ENCODE results near the gene BZW1. TPM values are rescaled to one million over a fixed set of nuclear protein-coding genes. Genes with fewer than 3 reads are reported as not detected.

Gene BZW1
- total and polyA plus RNA-seq, 2 experiments from 2014 or later = 118 to 323 TPM

DNA sequence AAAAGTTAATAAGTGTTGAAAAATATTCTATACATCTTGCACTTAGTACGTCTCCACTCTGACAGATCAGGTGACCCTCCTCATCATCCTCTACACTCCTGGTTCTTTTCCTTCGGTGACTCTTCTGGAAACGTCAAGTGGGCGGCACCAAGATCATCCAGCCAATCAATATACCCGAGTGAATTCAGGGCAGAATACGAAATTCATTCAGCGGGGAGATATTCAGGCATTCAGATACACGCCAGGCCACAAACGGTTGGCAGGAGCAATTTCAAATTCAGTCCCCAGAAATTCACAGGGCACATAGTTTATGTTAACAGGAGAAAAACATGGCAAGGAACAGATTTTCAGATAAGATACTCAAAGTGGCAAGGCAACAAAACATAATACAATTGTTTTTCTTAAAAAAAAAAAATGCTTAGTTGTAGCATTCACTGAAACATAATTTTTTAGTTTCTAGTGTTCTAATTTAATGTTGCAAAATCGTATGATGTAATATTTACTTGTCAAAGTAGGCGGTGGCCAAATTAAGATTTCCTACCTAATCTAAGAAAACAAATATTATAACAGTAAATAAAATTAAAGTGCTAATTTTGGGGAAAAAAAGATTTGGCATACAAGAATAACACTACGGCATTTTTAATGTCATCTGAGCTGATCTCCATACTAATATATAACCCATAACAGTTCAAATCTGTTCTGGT is 48.5 kb downstream of the BZW1 start (continued):
- TF ChIP-seq, protein P1, sequence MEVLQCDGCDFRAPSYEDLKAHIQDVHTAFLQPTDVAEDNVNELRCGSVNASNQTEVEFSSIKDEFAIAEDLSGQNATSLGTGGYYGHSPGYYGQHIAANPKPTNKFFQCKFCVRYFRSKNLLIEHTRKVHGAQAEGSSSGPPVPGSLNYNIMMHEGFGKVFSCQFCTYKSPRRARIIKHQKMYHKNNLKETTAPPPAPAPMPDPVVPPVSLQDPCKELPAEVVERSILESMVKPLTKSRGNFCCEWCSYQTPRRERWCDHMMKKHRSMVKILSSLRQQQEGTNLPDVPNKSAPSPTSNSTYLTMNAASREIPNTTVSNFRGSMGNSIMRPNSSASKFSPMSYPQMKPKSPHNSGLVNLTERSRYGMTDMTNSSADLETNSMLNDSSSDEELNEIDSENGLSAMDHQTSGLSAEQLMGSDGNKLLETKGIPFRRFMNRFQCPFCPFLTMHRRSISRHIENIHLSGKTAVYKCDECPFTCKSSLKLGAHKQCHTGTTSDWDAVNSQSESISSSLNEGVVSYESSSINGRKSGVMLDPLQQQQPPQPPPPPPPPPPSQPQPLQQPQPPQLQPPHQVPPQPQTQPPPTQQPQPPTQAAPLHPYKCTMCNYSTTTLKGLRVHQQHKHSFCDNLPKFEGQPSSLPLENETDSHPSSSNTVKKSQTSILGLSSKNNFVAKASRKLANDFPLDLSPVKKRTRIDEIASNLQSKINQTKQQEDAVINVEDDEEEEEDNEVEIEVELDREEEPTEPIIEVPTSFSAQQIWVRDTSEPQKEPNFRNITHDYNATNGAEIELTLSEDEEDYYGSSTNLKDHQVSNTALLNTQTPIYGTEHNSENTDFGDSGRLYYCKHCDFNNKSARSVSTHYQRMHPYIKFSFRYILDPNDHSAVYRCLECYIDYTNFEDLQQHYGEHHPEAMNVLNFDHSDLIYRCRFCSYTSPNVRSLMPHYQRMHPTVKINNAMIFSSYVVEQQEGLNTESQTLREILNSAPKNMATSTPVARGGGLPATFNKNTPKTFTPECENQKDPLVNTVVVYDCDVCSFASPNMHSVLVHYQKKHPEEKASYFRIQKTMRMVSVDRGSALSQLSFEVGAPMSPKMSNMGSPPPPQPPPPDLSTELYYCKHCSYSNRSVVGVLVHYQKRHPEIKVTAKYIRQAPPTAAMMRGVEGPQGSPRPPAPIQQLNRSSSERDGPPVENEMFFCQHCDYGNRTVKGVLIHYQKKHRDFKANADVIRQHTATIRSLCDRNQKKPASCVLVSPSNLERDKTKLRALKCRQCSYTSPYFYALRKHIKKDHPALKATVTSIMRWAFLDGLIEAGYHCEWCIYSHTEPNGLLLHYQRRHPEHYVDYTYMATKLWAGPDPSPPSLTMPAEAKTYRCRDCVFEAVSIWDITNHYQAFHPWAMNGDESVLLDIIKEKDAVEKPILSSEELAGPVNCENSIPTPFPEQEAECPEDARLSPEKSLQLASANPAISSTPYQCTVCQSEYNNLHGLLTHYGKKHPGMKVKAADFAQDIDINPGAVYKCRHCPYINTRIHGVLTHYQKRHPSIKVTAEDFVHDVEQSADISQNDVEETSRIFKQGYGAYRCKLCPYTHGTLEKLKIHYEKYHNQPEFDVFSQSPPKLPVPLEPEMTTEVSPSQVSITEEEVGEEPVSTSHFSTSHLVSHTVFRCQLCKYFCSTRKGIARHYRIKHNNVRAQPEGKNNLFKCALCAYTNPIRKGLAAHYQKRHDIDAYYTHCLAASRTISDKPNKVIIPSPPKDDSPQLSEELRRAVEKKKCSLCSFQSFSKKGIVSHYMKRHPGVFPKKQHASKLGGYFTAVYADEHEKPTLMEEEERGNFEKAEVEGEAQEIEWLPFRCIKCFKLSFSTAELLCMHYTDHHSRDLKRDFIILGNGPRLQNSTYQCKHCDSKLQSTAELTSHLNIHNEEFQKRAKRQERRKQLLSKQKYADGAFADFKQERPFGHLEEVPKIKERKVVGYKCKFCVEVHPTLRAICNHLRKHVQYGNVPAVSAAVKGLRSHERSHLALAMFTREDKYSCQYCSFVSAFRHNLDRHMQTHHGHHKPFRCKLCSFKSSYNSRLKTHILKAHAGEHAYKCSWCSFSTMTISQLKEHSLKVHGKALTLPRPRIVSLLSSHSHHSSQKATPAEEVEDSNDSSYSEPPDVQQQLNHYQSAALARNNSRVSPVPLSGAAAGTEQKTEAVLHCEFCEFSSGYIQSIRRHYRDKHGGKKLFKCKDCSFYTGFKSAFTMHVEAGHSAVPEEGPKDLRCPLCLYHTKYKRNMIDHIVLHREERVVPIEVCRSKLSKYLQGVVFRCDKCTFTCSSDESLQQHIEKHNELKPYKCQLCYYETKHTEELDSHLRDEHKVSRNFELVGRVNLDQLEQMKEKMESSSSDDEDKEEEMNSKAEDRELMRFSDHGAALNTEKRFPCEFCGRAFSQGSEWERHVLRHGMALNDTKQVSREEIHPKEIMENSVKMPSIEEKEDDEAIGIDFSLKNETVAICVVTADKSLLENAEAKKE (CRISPR knock-in tag; IDR thresholded peaks at IDR 0.05) = no peak
- no peak for TF ChIP-seq EZH2phosphoT487 (IDR thresholded peaks at IDR 0.05; ENCODE audit: unreplicated experiment)
- no peak for TF ChIP-seq ZNF331 (CRISPR knock-in tag; IDR thresholded peaks at IDR 0.05; ENCODE audit: low read depth)
- TF ChIP-seq EZH2 (IDR thresholded peaks at IDR 0.05; ENCODE audit: low read depth, unreplicated experiment) = no peak
- TF ChIP-seq ZNF114 (CRISPR knock-in tag; IDR thresholded peaks at IDR 0.05) = no peak

DNA sequence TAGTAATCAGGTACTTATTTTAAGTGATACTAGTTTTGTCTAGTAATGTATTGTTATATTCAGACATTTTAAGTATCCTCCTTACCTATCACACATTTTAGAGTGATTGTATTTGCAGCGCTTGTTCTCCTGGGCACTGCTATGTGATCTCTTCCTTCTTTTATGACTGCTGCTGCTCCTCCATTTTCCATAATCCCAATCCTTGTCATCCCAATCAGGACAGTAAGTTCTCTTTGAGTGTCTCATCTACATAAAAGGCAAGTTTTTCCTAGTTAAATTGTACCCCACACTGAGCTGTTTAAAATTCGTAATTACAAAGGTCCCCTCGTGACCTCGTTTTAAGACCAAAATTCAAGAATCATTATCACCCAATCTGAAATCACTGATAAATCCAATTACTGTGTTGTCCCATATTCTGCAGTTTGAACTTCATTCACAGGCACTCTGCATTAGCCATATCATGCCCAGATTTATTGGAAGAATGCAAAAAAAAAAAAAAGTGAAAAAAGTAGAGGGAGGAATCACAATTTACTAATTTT is 50.0 kb downstream of the BZW1 start:
- Mint-ChIP-seq H3K27me3 (ENCODE audit: insufficient read depth, low read depth, poor library complexity) (peaks cover 7% of the 10 kb centered on the region), H3K4me3 (peak overlapping the region; percentile 99), H3K9me3 (no peaks in the 10 kb centered on the region), H3K36me3 (ENCODE audit: low read depth) (peaks cover 52% of the 10 kb centered on the region), H3K4me1 (peaks cover 17% of the 10 kb centered on the region), H3K27ac (peak overlapping the region; percentile 7)
- H3F3A ChIP-seq (replicated peaks; ENCODE audit: low read depth) = peaks cover 7% of the 10 kb centered on the region; the same call in 1 of the 2 replicates
- H3K4me2 ChIP-seq = peak overlapping the region; percentile 78
- H3K27ac ChIP-seq (ENCODE audit: low read depth) = no peak overlapping the region
- no peaks in the 10 kb centered on the region for H3K9me2 ChIP-seq (ENCODE audit: insufficient read depth)
- peaks cover 39% of the 10 kb centered on the region for H3K36me3 ChIP-seq (ENCODE audit: insufficient read depth)
- peak; percentile 4 for DNase-seq (ENCODE audit: low spot score)
- peaks cover 14% of the 10 kb centered on the region for H4K20me1 ChIP-seq (replicated peaks; ENCODE audit: insufficient read depth)
- H3K79me2 ChIP-seq (replicated peaks; ENCODE audit: insufficient read depth) = peaks cover 67% of the 10 kb centered on the region
- no peak overlapping the region for H2AFZ ChIP-seq
- no peaks in the 10 kb centered on the region for H3K27me3 ChIP-seq (ENCODE audit: insufficient read depth)
- H3K4me3 ChIP-seq = peak overlapping the region; percentile 85
- peaks cover 18% of the 10 kb centered on the region for H3K4me1 ChIP-seq (ENCODE audit: insufficient read depth)
- TF ChIP-seq, protein P1 (CRISPR knock-in tag; IDR thresholded peaks at IDR 0.05) = no peak
- no peak for ATAC-seq

All from GM23338 (cell line).